Endothelial cell of umbilical vein (primary cell): ENCODE measurements around the gene NFIA. TPM values are rescaled to one million over a fixed set of nuclear protein-coding genes. Genes with fewer than 3 reads are reported as not detected.

Experiments used
- BruUV-seq: library from RNA; stranded (reverse); fragments of 400-500 nt; replicated peaks from 2 replicates; lab custom pipeline; 2021; lab: Mats Ljungman, UMichigan
- CTCF ChIA-PET: fragments of 300-600, 350-600 bp; sonication (Branson Sonifier 250); formaldehyde crosslinking; loops from one replicate; lab custom pipeline; 2021; ENCODE audit warnings: antibody characterized with exemption, inconsistent platforms; lab: Charles Lee
- POLR2A ChIA-PET: fragments of 300-600, 350-600 bp; sonication (Branson Sonifier 250); formaldehyde crosslinking; loops from one replicate; lab custom pipeline; 2021; ENCODE audit warnings: antibody characterized with exemption, inconsistent platforms; lab: Charles Lee
- DNase-seq: peaks from one replicate; pipeline ENCODE4 v3.0.0-alpha.2; 2011; ENCODE audit warnings: low read depth, low spot score
- FAIRE-seq: peaks from 2 replicates; lab custom pipeline; 2011; peaks lifted over from hg19 to GRCh38; lab: Jason Lieb, UNC
- H2AFZ ChIP-seq: 2 replicates; pipeline ENCODE4 v1.6.0; 2012; ENCODE audit warnings: low read depth, low read length, control low read depth, inconsistent platforms
- H3K27ac ChIP-seq: 2 replicates; pipeline ENCODE4 v1.5.1; 2011; ENCODE audit warnings: low read depth, mild to moderate bottlenecking, control low read depth, low read length, moderate library complexity; ENCODE audit not compliant: insufficient read depth
- H3K27me3 ChIP-seq, 2 experiments: 2 replicates each; pipeline versions ENCODE4 v1.6.0 to v1.6.1; 2011; ENCODE audit warnings: low read length in 2 of 2, mixed read lengths in 1 of 2; ENCODE audit not compliant: control insufficient read depth in 2 of 2, insufficient read depth in 2 of 2
- H3K36me3 ChIP-seq, 2 experiments: 2 replicates in 1 of 2; 3 replicates in 1 of 2; pipeline ENCODE4 v1.5.1; 2011; ENCODE audit warnings: low read length in 2 of 2, mild to moderate bottlenecking in 1 of 2, moderate library complexity in 1 of 2; ENCODE audit not compliant: control insufficient read depth in 2 of 2, insufficient read depth in 2 of 2; ENCODE audit errors: extremely low read depth in 1 of 2
- H3K4me1 ChIP-seq: 3 replicates; pipeline ENCODE4 v1.5.1; 2011; ENCODE audit warnings: mild to moderate bottlenecking, low read length; ENCODE audit not compliant: control insufficient read depth, insufficient read depth; ENCODE audit errors: extremely low read depth
- H3K4me2 ChIP-seq: 2 replicates; pipeline ENCODE4 v1.6.1; 2011; ENCODE audit warnings: low read length, control low read depth, mixed read lengths; ENCODE audit not compliant: insufficient read depth
- H3K4me3 ChIP-seq, 3 experiments: fragments of 200-600 bp in 1 of 3; sonication (generic), shearing (Covaris generic) in 1 of 3; replicated peaks in 1 of 3; 2 replicates each; pipeline ENCODE4 v1.5.1; 2011 to 2016; ENCODE audit warnings: control low read depth in 3 of 3, low read length in 3 of 3, mild to moderate bottlenecking in 2 of 3, inconsistent platforms in 1 of 3, low read depth in 1 of 3, moderate library complexity in 1 of 3; ENCODE audit not compliant: insufficient read depth in 1 of 3
- H3K79me2 ChIP-seq: 2 replicates; pipeline ENCODE4 v1.6.0; 2012; ENCODE audit warnings: low read length, inconsistent platforms; ENCODE audit not compliant: control insufficient read depth, insufficient read depth
- H3K9ac ChIP-seq: replicated peaks from 2 replicates; pipeline ENCODE3; 2011; ENCODE audit warnings: low read length, control low read depth; ENCODE audit not compliant: insufficient read depth; ENCODE audit errors: extremely low read depth
- H3K9me1 ChIP-seq: replicated peaks from 3 replicates; pipeline ENCODE4 v1.6.0; 2011; ENCODE audit warnings: mild to moderate bottlenecking, low read length; ENCODE audit not compliant: control insufficient read depth, insufficient read depth; ENCODE audit errors: extremely low read depth
- H3K9me3 ChIP-seq: replicated peaks from 2 replicates; pipeline ENCODE4 v1.5.1; 2012; ENCODE audit warnings: low read length, inconsistent platforms; ENCODE audit not compliant: control insufficient read depth, insufficient read depth
- H4K20me1 ChIP-seq: replicated peaks from 2 replicates; pipeline ENCODE3; 2011; ENCODE audit warnings: mild to moderate bottlenecking, low read length; ENCODE audit not compliant: control insufficient read depth, insufficient read depth; ENCODE audit errors: extremely low read depth
- EZH2 ChIP-seq: IDR thresholded peaks from 2 replicates; pipeline ENCODE4 v1.6.1; 2012; ENCODE audit warnings: borderline replicate concordance, low read depth, mild to moderate bottlenecking, moderate library complexity, low read length, inconsistent platforms; ENCODE audit not compliant: severe bottlenecking
- FOS ChIP-seq: IDR thresholded peaks from 2 replicates; pipeline ENCODE4 v1.6.1; 2011; ENCODE audit warnings: mild to moderate bottlenecking, low read length, moderate library complexity, borderline replicate concordance; ENCODE audit not compliant: insufficient read depth
- GATA2 ChIP-seq: IDR thresholded peaks from 2 replicates; pipeline ENCODE4 v1.7.0; 2011; ENCODE audit warnings: low read depth, mild to moderate bottlenecking, moderate library complexity, mixed read lengths, low read length; ENCODE audit not compliant: insufficient read length, insufficient read depth
- JUN ChIP-seq: IDR thresholded peaks from 2 replicates; pipeline ENCODE4 v1.6.1; 2011; ENCODE audit warnings: borderline replicate concordance, low read depth; ENCODE audit not compliant: insufficient read length, insufficient read depth
- MYC ChIP-seq: IDR thresholded peaks from one replicate; pipeline ENCODE4 v1.6.1; 2011; ENCODE audit warnings: mild to moderate bottlenecking, low read depth, low read length
- POLR2A ChIP-seq: IDR thresholded peaks from 2 replicates; pipeline ENCODE4 v1.6.1; 2012; ENCODE audit warnings: low read depth, mild to moderate bottlenecking, control low read depth, low read length
- POLR2AphosphoS5 ChIP-seq: IDR thresholded peaks from 2 replicates; pipeline ENCODE4 v1.6.1; 2012; ENCODE audit warnings: low read depth, mild to moderate bottlenecking, control low read depth, low read length, moderate library complexity; ENCODE audit not compliant: insufficient read depth
- dilution Hi-C: fragments of 300-500 bp; cut with MboI; formaldehyde crosslinking; loops from one replicate; pipeline ENCODE4 v1.15.0; 2019; ENCODE audit warnings: low sequenced_read_pairs; ENCODE audit not compliant: extremely low pct_ligation_motif_present
- intact Hi-C: fragments of 100-400 bp; cut with micrococcal nuclease; formaldehyde crosslinking; loops from one replicate; pipeline ENCODE4 v1.10.0; 2022
- polyA plus RNA-seq, 4 experiments: library from polyadenylated mRNA; depleted of rRNA in 3 of 4; stranded (reverse) in 3 of 4; unstranded in 1 of 4; fragments of >200 nt; gene quantifications; 2 replicates each; pipeline versions ENCODE4 v1.2.1 to v1.2.3, GENCODE V29; 2011 to 2012; ENCODE audit warnings: missing spikeins in 1 of 4
- total RNA-seq: library from RNA; stranded (reverse); gene quantifications from 2 replicates; pipeline ENCODE4 v1.2.3, GENCODE V29; 2021
- TF ChIP-seq, protein P1 (sequence below), 2 donors: IDR thresholded peaks; 1 replicate in 1 of 2; 2 replicates in 1 of 2; pipeline ENCODE4 v1.5.1; 2011; ENCODE audit warnings: low read length in 2 of 2, mild to moderate bottlenecking in 2 of 2, moderate library complexity in 2 of 2, control low read depth in 1 of 2, inconsistent platforms in 1 of 2, low read depth in 1 of 2; ENCODE audit not compliant: insufficient read depth in 1 of 2; ENCODE audit errors: extremely low read depth in 1 of 2
- TF ChIP-seq, protein P2 (sequence below): IDR thresholded peaks from 2 replicates; pipeline ENCODE4 v1.6.1; 2011; ENCODE audit not compliant: insufficient read depth, insufficient read length

The NFIA gene
- total and polyA plus RNA-seq, 2 donors (not counting 3 experiments of a cell fraction or from before 2014, with no cell fraction given): 25.5 to 47.0 TPM

DNA sequence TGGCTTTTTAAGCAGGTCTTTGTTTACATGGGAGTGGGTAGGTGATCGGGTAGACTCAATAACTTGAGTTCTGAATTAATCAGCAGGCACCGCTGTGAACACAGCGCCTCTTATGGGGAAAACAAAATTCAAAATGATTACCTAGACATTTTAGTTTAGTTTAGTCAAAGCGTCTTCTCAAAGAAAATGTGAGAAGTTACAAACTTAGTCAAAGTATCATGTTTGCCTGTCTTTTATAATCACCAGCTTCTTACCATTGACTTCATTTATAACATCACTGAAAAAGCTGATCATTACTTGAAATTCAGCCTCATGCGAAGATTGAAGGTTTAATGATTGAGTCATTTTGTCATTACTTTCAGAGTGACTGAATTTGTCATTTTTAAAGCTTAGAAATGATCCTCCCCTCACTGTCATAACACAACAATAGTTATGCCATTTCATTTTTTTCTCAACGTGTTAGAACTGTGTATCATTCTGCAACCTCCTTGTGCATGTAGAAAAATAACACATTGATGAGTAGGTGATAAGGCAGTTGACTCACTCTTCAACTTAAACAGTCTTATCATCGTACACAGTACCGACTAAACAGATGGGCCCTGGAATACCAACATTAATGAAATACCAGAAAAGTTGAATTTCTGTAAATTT lies 188.5 kb downstream of the NFIA start:
- DNase-seq (peak; percentile 58), FAIRE-seq (peak; percentile 44)
- dilution Hi-C loops: no loop called here
- intact Hi-C loops: no loop called here
- no TSS peak for BruUV-seq
- no peak overlapping the region for H3K4me3 ChIP-seq
- H4K20me1 ChIP-seq: no peaks in the 10 kb centered on the region
- CTCF ChIA-PET: interaction anchor here (0.7 to 1.7 kb wide), 4 partner anchors 12 to 131 kb away, joined by 3 to 8 read pairs (median 4); no protein-coding TSS in a partner anchor
- no peaks in the 10 kb centered on the region for H3K9me3 ChIP-seq
- H3K4me2 ChIP-seq: no peak overlapping the region
- H3K9me1 ChIP-seq: no peaks in the 10 kb centered on the region
- peaks cover 18% of the 10 kb centered on the region for H3K4me1 ChIP-seq
- H3K36me3 ChIP-seq: no peaks in the 10 kb centered on the region
- POLR2A ChIA-PET: no interaction called here
- no peak overlapping the region for H3K27ac ChIP-seq
- TF ChIP-seq JUN: peak; percentile 31
- TF ChIP-seq GATA2: peak; percentile 84
- TF ChIP-seq EZH2: no peak
- peak; percentile 75 for TF ChIP-seq FOS
- H3K79me2 ChIP-seq: peaks cover 3% of the 10 kb centered on the region
- H3K9ac ChIP-seq: no peak overlapping the region
- H3K27me3 ChIP-seq: no peaks in the 10 kb centered on the region
- no peak overlapping the region for H2AFZ ChIP-seq

DNA sequence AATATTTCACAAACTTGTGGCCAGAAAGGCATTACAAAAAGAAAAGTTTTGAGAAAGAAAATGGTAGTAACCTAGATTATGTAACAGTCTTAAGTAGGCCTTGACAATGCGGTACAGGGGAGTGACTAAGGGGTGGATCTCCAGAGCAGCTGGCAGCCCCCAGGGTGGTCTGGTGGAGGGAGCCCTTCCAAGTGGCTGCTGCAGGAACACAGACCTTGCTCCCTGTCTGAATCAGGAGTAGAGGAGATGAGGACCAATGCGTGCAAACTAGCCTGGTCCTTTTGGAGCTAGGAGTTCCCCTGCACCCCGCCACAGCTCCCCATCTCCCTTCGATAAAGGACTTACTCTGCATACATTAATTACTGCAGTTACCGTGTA lies 189.0 kb downstream of the NFIA start:
- no peak overlapping the region for H3K4me3 ChIP-seq
- H3K27me3 ChIP-seq: no peaks in the 10 kb centered on the region
- ChIA-PET POLR2A (interaction anchor here (0.6 kb wide), 1 partner anchor 13 kb away, joined by 4 read pairs; no protein-coding TSS in a partner anchor), CTCF (interaction anchor here (0.6 to 1.7 kb wide), 6 partner anchors 11 to 1300 kb away, joined by 3 to 8 read pairs (median 3); no protein-coding TSS in a partner anchor)
- H3K36me3 ChIP-seq: no peaks in the 10 kb centered on the region
- BruUV-seq: no TSS peak
- intact Hi-C loops (no loop called here), dilution Hi-C loops (no loop called here)
- no peak overlapping the region for H3K9ac ChIP-seq
- peaks cover 18% of the 10 kb centered on the region for H3K4me1 ChIP-seq
- no peaks in the 10 kb centered on the region for H4K20me1 ChIP-seq
- H3K9me3 ChIP-seq: no peaks in the 10 kb centered on the region
- no peaks in the 10 kb centered on the region for H3K9me1 ChIP-seq
- peak overlapping the region; percentile 35 for H3K4me2 ChIP-seq
- no peak overlapping the region for H3K27ac ChIP-seq
- FAIRE-seq (no peak), DNase-seq (no peak)
- no peak overlapping the region for H2AFZ ChIP-seq
- TF ChIP-seq GATA2 (no peak), FOS (no peak), JUN (no peak), POLR2A (no peak), MYC (no peak), POLR2AphosphoS5 (no peak), EZH2 (no peak)
- TF ChIP-seq, protein P1, sequence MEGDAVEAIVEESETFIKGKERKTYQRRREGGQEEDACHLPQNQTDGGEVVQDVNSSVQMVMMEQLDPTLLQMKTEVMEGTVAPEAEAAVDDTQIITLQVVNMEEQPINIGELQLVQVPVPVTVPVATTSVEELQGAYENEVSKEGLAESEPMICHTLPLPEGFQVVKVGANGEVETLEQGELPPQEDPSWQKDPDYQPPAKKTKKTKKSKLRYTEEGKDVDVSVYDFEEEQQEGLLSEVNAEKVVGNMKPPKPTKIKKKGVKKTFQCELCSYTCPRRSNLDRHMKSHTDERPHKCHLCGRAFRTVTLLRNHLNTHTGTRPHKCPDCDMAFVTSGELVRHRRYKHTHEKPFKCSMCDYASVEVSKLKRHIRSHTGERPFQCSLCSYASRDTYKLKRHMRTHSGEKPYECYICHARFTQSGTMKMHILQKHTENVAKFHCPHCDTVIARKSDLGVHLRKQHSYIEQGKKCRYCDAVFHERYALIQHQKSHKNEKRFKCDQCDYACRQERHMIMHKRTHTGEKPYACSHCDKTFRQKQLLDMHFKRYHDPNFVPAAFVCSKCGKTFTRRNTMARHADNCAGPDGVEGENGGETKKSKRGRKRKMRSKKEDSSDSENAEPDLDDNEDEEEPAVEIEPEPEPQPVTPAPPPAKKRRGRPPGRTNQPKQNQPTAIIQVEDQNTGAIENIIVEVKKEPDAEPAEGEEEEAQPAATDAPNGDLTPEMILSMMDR (IDR thresholded peaks at IDR 0.05; ENCODE audit: extremely low read depth in 1 of 2, insufficient read depth in 1 of 2, low read depth in 1 of 2, low read length in 2 of 2): no peak
- TF ChIP-seq, protein P2, sequence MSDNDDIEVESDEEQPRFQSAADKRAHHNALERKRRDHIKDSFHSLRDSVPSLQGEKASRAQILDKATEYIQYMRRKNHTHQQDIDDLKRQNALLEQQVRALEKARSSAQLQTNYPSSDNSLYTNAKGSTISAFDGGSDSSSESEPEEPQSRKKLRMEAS: no peak
- peaks cover 3% of the 10 kb centered on the region for H3K79me2 ChIP-seq
